SU-DHL-6 (cell line): ENCODE measurements around the gene SRRM3.
"Not testable (repeated sequence)": the region's sequence is repeated elsewhere in the genome, so short reads cannot be mapped to it uniquely, and the experiment has no call there.

Experiments used
- H2AFZ ChIP-seq: fragments of 200-600 bp; sonication (generic); 2 replicates; pipeline ENCODE4 v1.6.1; 2014; ENCODE audit warnings: low read depth, mild to moderate bottlenecking, moderate library complexity, mixed read lengths, antibody characterized with exemption, low read length; ENCODE audit not compliant: severe bottlenecking
- H3F3A ChIP-seq: fragments of 200-600 bp; shearing (Covaris generic); 2 replicates; pipeline ENCODE4 v1.6.0; 2016; ENCODE audit warnings: antibody characterized with exemption, mild to moderate bottlenecking; ENCODE audit not compliant: insufficient read depth
- H3K27ac ChIP-seq: fragments of 200-600 bp; sonication (generic); 2 replicates; pipeline ENCODE4 v1.5.1; 2016; ENCODE audit warnings: low read depth, mild to moderate bottlenecking, low read length, moderate library complexity, mixed read lengths
- H3K27me3 ChIP-seq: fragments of 200-600 bp; sonication (generic), shearing (Covaris generic); 2 replicates; pipeline ENCODE4 v1.6.0; 2014; ENCODE audit warnings: mild to moderate bottlenecking, low read length
- H3K36me3 ChIP-seq: fragments of 200-600 bp; sonication (generic); 2 replicates; pipeline ENCODE4 v1.6.1; 2014; ENCODE audit warnings: mild to moderate bottlenecking, low read length, mixed read lengths
- H3K4me2 ChIP-seq: fragments of 300-600, 200-600 bp; shearing (Covaris generic), sonication (generic); 2 replicates; pipeline ENCODE4 v1.6.0; 2014; ENCODE audit warnings: low read length, low read depth, mild to moderate bottlenecking; ENCODE audit not compliant: poor library complexity, severe bottlenecking
- H3K4me3 ChIP-seq: fragments of 200-600 bp; sonication (generic); 2 replicates; pipeline ENCODE4 v1.5.1; 2014; ENCODE audit warnings: antibody characterized with exemption, low read length, mild to moderate bottlenecking, mixed read lengths; ENCODE audit not compliant: insufficient read depth, poor library complexity, severe bottlenecking
- H3K79me2 ChIP-seq: fragments of 200-600 bp; sonication (generic); 2 replicates; pipeline ENCODE4 v1.6.1; 2014; ENCODE audit warnings: mild to moderate bottlenecking, low read length, moderate library complexity; ENCODE audit not compliant: insufficient read depth
- H3K9ac ChIP-seq: fragments of 200-600 bp; sonication (generic); 2 replicates; pipeline ENCODE4 v1.7.0; 2014; ENCODE audit warnings: mild to moderate bottlenecking, low read length
- H3K9me2 ChIP-seq: fragments of 200-600 bp; sonication (generic); replicated peaks from 2 replicates; pipeline ENCODE4 v1.6.1; 2014; ENCODE audit warnings: low read length; ENCODE audit not compliant: insufficient read depth
- H3K9me3 ChIP-seq: fragments of 200-600 bp; sonication (generic); 2 replicates; pipeline ENCODE4 v1.6.1; 2014; ENCODE audit warnings: low read length, mixed read lengths; ENCODE audit not compliant: insufficient read depth
- H4K20me1 ChIP-seq: fragments of 200-600 bp; sonication (generic); 2 replicates; pipeline ENCODE4 v1.6.1; 2014; ENCODE audit warnings: low read depth, mild to moderate bottlenecking, antibody characterized with exemption, low read length, moderate library complexity, mixed read lengths
- EZH2phosphoT487 ChIP-seq: fragments of 200-600 bp; sonication (generic), shearing (Covaris generic); conservative IDR thresholded peaks from 2 replicates; pipeline ENCODE4 v1.6.1; 2018; ENCODE audit warnings: mild to moderate bottlenecking, antibody characterized with exemption, low read length, moderate library complexity, mixed read lengths
- TF ChIP-seq, protein P1 (sequence below): fragments of 200-600 bp; sonication (generic); IDR thresholded peaks from one replicate; pipeline ENCODE4 v1.5.1; 2017; ENCODE audit warnings: antibody characterized with exemption, mild to moderate bottlenecking, low read length, moderate library complexity; ENCODE audit not compliant: insufficient read depth, poor library complexity, severe bottlenecking

Gene SRRM3

DNA sequence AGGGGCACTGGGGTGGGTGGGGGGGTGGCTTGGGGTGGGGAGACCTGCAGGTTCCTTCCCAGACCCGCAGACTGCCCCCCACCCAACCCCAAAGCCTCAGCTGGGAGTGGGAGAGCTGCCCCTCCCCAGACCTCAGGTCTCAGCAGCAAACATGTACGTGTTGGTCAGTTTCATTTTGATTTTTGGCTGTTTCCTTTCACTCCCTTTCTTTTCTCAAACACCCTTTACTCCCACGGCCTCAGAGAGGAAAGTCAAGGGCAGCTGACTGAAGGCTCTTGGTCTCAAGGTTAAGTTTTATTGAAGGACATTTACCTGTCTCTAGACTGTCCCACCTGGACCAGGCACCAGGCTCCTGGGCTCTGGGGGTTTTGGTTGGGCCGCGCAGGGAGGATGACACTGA, 66.7 kb downstream of the SRRM3 start:
- TF ChIP-seq, protein P1, sequence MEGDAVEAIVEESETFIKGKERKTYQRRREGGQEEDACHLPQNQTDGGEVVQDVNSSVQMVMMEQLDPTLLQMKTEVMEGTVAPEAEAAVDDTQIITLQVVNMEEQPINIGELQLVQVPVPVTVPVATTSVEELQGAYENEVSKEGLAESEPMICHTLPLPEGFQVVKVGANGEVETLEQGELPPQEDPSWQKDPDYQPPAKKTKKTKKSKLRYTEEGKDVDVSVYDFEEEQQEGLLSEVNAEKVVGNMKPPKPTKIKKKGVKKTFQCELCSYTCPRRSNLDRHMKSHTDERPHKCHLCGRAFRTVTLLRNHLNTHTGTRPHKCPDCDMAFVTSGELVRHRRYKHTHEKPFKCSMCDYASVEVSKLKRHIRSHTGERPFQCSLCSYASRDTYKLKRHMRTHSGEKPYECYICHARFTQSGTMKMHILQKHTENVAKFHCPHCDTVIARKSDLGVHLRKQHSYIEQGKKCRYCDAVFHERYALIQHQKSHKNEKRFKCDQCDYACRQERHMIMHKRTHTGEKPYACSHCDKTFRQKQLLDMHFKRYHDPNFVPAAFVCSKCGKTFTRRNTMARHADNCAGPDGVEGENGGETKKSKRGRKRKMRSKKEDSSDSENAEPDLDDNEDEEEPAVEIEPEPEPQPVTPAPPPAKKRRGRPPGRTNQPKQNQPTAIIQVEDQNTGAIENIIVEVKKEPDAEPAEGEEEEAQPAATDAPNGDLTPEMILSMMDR = no peak
- TF ChIP-seq EZH2phosphoT487 = no peak
- Histone ChIP-seq H3K27me3 (no peaks in the 10 kb centered on the region), H3K9me2 (no peaks in the 10 kb centered on the region), H3K4me2 (no peak overlapping the region), H3K27ac (no peak overlapping the region), H3K4me3 (no peak overlapping the region), H3F3A (no peaks in the 10 kb centered on the region), H3K9ac (no peak overlapping the region), H3K79me2 (no peaks in the 10 kb centered on the region), H3K9me3 (no peaks in the 10 kb centered on the region), H4K20me1 (no peaks in the 10 kb centered on the region), H2AFZ (no peak overlapping the region), H3K36me3 (no peaks in the 10 kb centered on the region)

DNA sequence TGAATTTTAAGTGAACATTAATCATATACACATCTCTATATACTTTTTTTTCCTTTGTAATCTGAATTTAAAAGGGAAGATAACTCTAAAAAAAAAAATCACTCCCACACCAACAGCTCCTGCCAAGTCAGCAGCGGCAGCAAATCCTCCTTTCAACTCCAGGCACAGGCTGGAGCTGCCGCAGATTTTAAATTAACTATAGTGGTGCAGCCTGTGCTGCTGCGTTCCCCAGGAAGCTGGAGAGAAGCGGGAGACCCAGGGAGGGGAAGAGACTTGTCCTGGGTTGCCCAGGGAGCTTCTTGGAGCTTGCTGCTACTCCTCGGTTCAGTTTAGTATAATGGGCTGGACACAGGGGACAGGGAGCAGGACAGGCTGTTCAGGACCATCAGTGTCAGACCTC, 68.2 kb downstream of the SRRM3 start:
- TF ChIP-seq, protein P1 = no peak
- TF ChIP-seq EZH2phosphoT487 = no peak
- Histone ChIP-seq H3K9me2 (no peaks in the 10 kb centered on the region), H3K9me3 (no peaks in the 10 kb centered on the region), H3K36me3 (no peaks in the 10 kb centered on the region), H3K9ac (no peak overlapping the region), H3K4me2 (no peak overlapping the region), H3K27ac (no peak overlapping the region), H3K27me3 (no peaks in the 10 kb centered on the region), H4K20me1 (no peaks in the 10 kb centered on the region), H3F3A (no peaks in the 10 kb centered on the region), H2AFZ (no peak overlapping the region), H3K79me2 (no peaks in the 10 kb centered on the region), H3K4me3 (no peak overlapping the region)

DNA sequence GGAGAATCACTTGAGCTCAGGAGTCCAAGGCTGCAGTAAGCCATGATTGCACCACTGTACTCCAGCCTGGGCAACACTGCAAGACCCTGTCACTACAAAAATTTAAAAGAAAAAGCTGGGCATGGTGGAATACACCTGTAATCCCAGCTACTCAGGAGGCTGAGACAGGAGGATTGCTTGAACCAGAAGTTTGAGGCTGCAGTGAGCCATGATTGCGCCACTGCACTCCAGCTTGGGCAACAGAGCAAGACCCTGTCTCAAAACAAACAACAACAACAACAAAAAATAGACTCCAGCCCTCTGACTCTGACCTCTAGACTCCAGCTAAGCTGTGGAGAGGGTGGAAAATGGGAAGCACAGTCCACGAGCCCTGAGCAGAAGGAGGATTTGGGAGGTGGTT, 69.7 kb downstream of the SRRM3 start:
- not testable (repeated sequence) for H3F3A ChIP-seq, H3K27me3 ChIP-seq, H3K36me3 ChIP-seq, H4K20me1 ChIP-seq, H3K4me3 ChIP-seq, H3K9me2 ChIP-seq, H3K9ac ChIP-seq, H3K9me3 ChIP-seq, H3K4me2 ChIP-seq, H2AFZ ChIP-seq, H3K27ac ChIP-seq, H3K79me2 ChIP-seq

DNA sequence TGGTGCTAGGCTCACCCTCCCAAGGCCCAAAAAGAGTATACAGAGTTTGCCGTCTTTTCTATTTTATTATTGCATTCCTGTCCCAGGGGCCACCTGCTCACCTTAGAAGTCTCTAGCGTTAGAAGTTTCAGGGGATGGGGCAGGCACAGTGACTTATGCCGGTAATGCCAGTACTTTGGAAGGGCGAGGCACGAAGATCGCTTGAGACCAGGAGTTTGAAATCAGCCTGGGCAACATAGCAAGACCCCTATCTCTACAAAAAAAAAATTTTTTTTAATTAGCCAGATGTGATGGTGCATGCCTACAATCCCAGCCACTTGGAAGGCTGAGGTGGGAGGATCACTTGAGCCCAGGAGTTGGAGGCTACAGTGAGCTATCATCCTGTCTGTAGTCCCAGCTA, 70.4 kb downstream of the SRRM3 start:
- Histone ChIP-seq H3K9me3 (no peaks in the 10 kb centered on the region), H3K4me3 (no peak overlapping the region), H3K27ac (no peak overlapping the region), H4K20me1 (no peaks in the 10 kb centered on the region), H3K79me2 (no peaks in the 10 kb centered on the region), H3K36me3 (no peaks in the 10 kb centered on the region), H3F3A (no peaks in the 10 kb centered on the region), H3K9me2 (no peaks in the 10 kb centered on the region), H2AFZ (no peak overlapping the region), H3K9ac (no peak overlapping the region), H3K27me3 (no peaks in the 10 kb centered on the region), H3K4me2 (no peak overlapping the region)
- TF ChIP-seq, protein P1 = no peak
- no peak for TF ChIP-seq EZH2phosphoT487
